Stomach (tissue), 9 donors: ENCODE results near the gene IQCE. TPM values are rescaled to one million over a fixed set of nuclear protein-coding genes. Genes with fewer than 3 reads are reported as not detected.

Experiments used
- DNase-seq, 2 donors: peaks; one replicate each; pipeline versions ENCODE4 v3.0.0 to v3.0.0-alpha.2; 2013 to 2019
- H3K27ac ChIP-seq, 5 donors: fragments of 200-600 bp in 4 of 5; sonication (generic) in 4 of 5; one replicate each; pipeline ENCODE4 v1.5.1; 2013 to 2019; ENCODE audit warnings: mild to moderate bottlenecking in 1 of 5, moderate library complexity in 1 of 5
- H3K27me3 ChIP-seq, 3 donors: fragments of 200-600 bp; sonication (generic); one replicate each; pipeline ENCODE4 v1.5.1; 2017 to 2019; ENCODE audit warnings: mixed run types in 1 of 3
- H3K36me3 ChIP-seq, 4 donors: fragments of 200-600 bp; sonication (generic); 1 replicate in 3 of 4; 2 replicates in 1 of 4; pipeline ENCODE4 v1.5.1; 2016 to 2019
- H3K4me1 ChIP-seq, 4 donors: fragments of 200-600 bp; sonication (generic); one replicate each; pipeline ENCODE4 v1.5.1; 2016 to 2019
- H3K4me3 ChIP-seq, 4 donors: fragments of 200-600 bp; sonication (generic) in 3 of 4; one replicate each; pipeline ENCODE4 v1.5.1; 2016 to 2019; ENCODE audit warnings: mild to moderate bottlenecking in 1 of 4
- H3K9me3 ChIP-seq, 4 donors: fragments of 200-600 bp; sonication (generic); one replicate each; pipeline ENCODE4 v1.5.1; 2016 to 2019
- EP300 ChIP-seq: sonication (generic); formaldehyde crosslinking; IDR thresholded peaks from one replicate; pipeline ENCODE4 v1.6.1; 2017; ENCODE audit warnings: antibody characterized with exemption
- POLR2A ChIP-seq, 4 donors: fragments of 450-650 bp; IDR thresholded peaks; one replicate each; pipeline ENCODE4 v1.6.1; 2016; ENCODE audit warnings: antibody characterized with exemption in 4 of 4, control low read depth in 2 of 4, mild to moderate bottlenecking in 1 of 4, moderate library complexity in 1 of 4
- POLR2AphosphoS5 ChIP-seq, 3 donors: sonication (generic); formaldehyde crosslinking; IDR thresholded peaks; one replicate each; pipeline ENCODE4 v1.6.1; 2016; ENCODE audit warnings: antibody characterized with exemption in 3 of 3
- WGBS, 5 donors: extraction: QIAGEN DNeasy Blood & Tissue Kit in 3 of 5; methylation state at CpG; one replicate each; pipeline versions ENCODE4 v1.1.5 to v1.1.7; 2013 to 2018; 5-methylcytosine and 5-hydroxymethylcytosine counted together
- intact Hi-C: fragments of 100-400 bp; cut with DNase I; formaldehyde crosslinking; loops from one replicate; pipeline ENCODE4 v1.15.1; 2023; ENCODE audit warnings: low total_unique reads
- polyA plus RNA-seq, 3 donors: library from polyadenylated mRNA; stranded (reverse); fragments of 200-250 nt; gene quantifications; one replicate each; pipeline ENCODE4 v1.2.3, GENCODE V29; 2013
- total RNA-seq, 5 donors: library from RNA; depleted of rRNA; stranded (reverse); fragments of >200 nt; gene quantifications; one replicate each; pipeline versions ENCODE4 v1.1.0 to v1.2.3, GENCODE V29; 2014 to 2016
- TF ChIP-seq, protein P1 (sequence below), 7 experiments: fragments of 450-650 bp in 4 of 7; fragments of 200-600 bp in 3 of 7; sonication (generic) in 3 of 7; IDR thresholded peaks; one replicate each; pipeline ENCODE4 v1.5.1; 2016 to 2019; ENCODE audit warnings: antibody characterized with exemption in 7 of 7, control low read depth in 2 of 7, mild to moderate bottlenecking in 1 of 7
- donor health status: healthy with polysubstance abuse.
- donor health status: Bipolar disorder and iron deficiency.
- donor health status: healthy.

IQCE gene
- total and polyA plus RNA-seq, 8 donors: 1.8 to 248 (median 10.9) TPM

- no peak overlapping the region for H3K27ac ChIP-seq
- peaks cover 79 to 100% (median 97%) of the 10 kb centered on the region in 4 donors for H3K36me3 ChIP-seq
- H3K4me3 ChIP-seq: no peak overlapping the region
- TF ChIP-seq POLR2AphosphoS5 (IDR thresholded peaks at IDR 0.05) (no peak), POLR2A (IDR thresholded peaks at IDR 0.05) (no peak), EP300 (no peak)
- TF ChIP-seq, protein P1, sequence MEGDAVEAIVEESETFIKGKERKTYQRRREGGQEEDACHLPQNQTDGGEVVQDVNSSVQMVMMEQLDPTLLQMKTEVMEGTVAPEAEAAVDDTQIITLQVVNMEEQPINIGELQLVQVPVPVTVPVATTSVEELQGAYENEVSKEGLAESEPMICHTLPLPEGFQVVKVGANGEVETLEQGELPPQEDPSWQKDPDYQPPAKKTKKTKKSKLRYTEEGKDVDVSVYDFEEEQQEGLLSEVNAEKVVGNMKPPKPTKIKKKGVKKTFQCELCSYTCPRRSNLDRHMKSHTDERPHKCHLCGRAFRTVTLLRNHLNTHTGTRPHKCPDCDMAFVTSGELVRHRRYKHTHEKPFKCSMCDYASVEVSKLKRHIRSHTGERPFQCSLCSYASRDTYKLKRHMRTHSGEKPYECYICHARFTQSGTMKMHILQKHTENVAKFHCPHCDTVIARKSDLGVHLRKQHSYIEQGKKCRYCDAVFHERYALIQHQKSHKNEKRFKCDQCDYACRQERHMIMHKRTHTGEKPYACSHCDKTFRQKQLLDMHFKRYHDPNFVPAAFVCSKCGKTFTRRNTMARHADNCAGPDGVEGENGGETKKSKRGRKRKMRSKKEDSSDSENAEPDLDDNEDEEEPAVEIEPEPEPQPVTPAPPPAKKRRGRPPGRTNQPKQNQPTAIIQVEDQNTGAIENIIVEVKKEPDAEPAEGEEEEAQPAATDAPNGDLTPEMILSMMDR (IDR thresholded peaks at IDR 0.05): no peak
- H3K27me3 ChIP-seq: no peaks in the 10 kb centered on the region
- WGBS, 5 donors: 86 to 95% (median 91%) methylated on average over 16 to 25 of the region's 25 CpGs
- intact Hi-C loops: no loop called here
- no peaks in the 10 kb centered on the region for H3K9me3 ChIP-seq
- DNase-seq: no peak
- no peaks in the 10 kb centered on the region for H3K4me1 ChIP-seq
Measured at GRCh38 chr7:2542011-2542915, 16.5 kb upstream of the IQCE start.

DNA sequence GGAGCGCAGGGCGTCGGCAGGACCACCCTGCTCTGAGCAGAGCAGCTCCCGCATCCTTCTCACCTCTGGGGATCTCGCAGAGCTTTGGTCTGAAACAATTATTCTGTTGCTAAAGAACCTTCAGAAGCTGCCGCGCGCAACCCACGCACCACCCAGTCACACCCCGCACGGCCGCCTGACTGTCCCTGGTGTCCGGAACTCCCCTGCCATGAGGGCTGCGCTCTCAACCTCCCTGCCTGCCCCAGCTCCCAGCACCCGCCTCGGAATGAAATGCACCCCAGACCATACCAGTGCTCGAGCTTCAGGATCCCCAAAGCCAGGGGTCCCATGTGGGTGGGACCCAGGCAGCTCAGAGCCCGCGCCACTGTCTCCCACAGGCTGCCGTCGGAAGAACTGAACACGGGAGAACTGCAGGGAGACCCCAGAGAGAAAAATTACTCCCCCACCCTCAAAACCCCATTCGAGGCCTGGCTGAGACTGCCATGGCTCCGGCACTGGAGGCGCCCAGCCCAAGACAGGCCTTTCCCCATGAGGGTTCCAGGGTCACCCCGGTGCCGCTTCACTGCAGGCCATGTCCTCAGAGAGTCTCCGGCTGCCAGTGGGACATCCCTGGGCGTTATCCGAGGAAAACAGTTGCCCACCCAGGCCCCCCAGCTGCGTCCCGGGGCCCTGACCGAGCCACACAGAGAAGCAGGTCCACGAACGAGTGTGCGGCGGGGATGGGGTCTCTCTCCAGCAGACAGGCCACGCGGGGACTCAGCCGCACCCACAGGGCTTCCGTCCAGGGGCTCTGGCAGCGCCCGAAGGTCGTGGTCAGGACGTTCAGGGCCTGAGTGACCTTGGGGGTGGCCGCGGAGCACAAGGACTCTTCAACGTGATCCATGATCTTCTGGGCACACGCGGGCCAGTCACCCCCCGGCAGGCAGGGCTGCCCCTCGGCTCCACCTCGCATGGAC is 15.6 kb upstream of the IQCE start:
- Histone ChIP-seq H3K4me1 (no peaks in the 10 kb centered on the region), H3K36me3 (peaks cover 74 to 100% (median 99%) of the 10 kb centered on the region in 4 donors), H3K9me3 (no peaks in the 10 kb centered on the region), H3K27me3 (no peaks in the 10 kb centered on the region), H3K27ac (no peak overlapping the region), H3K4me3 (no peak overlapping the region)
- TF ChIP-seq POLR2AphosphoS5 (IDR thresholded peaks at IDR 0.05) (no peak), POLR2A (IDR thresholded peaks at IDR 0.05) (no peak), EP300 (no peak)
- TF ChIP-seq, protein P1 (IDR thresholded peaks at IDR 0.05): no peak
- 89 to 93% (median 91%) methylated on average over 21 to 53 of the region's 53 CpGs for WGBS, 5 donors
- intact Hi-C loops: no loop called here
- no peak for DNase-seq

DNA sequence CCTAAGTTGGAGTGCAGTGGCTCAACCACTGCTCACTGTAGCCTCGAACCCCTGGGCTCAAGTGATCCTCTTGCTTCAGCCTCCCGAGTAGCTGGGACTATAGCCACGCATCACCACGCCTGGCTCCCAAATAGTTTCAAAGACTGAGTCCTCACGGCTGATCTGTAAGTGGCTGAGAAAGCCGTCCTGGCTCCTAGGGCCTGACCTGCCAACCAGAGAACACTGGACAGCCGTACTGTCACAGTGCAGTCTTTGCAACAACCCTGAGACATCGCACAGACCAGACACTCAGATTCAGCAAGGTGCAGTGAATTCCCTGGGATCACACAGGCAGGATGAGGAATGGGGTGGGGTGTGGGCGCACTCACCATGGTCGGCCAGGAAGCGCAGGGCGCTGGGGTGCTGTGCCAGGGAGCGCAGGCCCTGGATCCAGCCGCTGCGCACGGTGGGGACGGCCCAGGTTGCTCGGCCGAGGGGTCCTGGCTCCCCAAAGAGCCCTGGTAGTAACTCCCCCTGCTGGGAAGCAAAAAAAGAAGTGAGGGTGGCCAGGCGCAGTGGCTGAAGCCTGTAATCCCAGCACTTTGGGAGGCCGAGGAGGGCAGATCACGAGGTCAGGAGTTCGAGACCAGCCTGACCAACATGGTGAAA is 14.1 kb upstream of the IQCE start:
- intact Hi-C loops: no loop called here
- H3K4me1 ChIP-seq: no peaks in the 10 kb centered on the region
- H3K27me3 ChIP-seq: no peaks in the 10 kb centered on the region
- no peak for TF ChIP-seq POLR2A (IDR thresholded peaks at IDR 0.05)
- no peak for TF ChIP-seq EP300
- TF ChIP-seq, protein P1 (IDR thresholded peaks at IDR 0.05): no peak
- no peak for TF ChIP-seq POLR2AphosphoS5 (IDR thresholded peaks at IDR 0.05)
- WGBS, 5 donors: 91 to 95% (median 93%) methylated on average over 19 to 23 of the region's 23 CpGs
- H3K4me3 ChIP-seq: no peak overlapping the region
- DNase-seq: no peak
- peaks cover 64 to 100% (median 99%) of the 10 kb centered on the region in 4 donors for H3K36me3 ChIP-seq
- H3K27ac ChIP-seq: no peak overlapping the region
- no peaks in the 10 kb centered on the region for H3K9me3 ChIP-seq
